ENCODE results near the gene PLA2G2D. TPM values are rescaled to one million over a fixed set of nuclear protein-coding genes. Genes with fewer than 3 reads are reported as not detected.

Gene PLA2G2D
- total RNA-seq, 1 donor from 2014 or later: not detected

DNA sequence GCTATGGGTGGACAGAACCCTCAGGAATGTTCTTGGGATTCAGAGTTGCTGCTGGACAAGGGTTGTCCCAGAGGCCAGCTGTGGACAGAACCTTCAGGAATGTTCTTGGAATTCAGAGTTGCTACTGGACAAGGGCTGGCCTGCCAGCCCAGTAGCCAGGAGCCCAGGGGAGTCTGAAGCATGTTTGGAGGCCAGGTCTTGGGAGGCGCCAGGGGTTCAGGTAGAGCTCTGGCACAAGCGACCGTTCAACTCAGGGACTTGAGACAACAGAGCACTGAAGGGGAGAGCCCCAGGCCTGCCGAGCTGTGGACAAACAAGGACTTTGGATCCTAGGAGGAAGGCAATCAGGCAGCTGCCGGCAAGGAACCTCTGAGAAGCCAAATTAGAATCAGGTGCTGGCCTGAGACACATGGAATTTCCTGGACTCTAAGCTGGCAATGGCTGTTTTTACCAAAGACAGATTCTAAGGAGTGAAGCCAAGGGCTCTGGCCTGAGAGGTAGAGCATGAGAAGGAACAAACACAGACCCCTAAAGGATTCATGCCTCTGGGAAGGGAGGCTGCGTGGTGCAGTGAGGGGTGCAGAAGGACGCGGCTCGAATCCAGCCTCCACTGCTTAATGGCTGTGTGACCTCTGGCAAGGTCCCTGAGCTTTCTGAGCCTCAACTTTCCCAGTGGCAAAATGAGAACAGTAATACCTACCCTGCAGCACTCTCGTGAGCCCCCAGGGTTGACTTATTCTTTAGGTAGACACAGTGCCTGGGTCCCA, 36.0 kb downstream of the PLA2G2D start:
- no peak overlapping the region for H3K27ac Mint-ChIP-seq
- H3K27me3 Mint-ChIP-seq: peaks cover 2% of the 10 kb centered on the region
- no peaks in the 10 kb centered on the region for H3K36me3 Mint-ChIP-seq (ENCODE audit: insufficient read depth)
- H3K9me3 Mint-ChIP-seq (ENCODE audit: low read depth): no peaks in the 10 kb centered on the region
- H3K4me1 Mint-ChIP-seq (ENCODE audit: low read depth): peaks cover 4% of the 10 kb centered on the region
- no peak overlapping the region for H3K4me3 Mint-ChIP-seq (ENCODE audit: low read depth)
- DNase-seq (ENCODE audit: low spot score, unreplicated experiment): no peak
- TF ChIP-seq, protein P1, sequence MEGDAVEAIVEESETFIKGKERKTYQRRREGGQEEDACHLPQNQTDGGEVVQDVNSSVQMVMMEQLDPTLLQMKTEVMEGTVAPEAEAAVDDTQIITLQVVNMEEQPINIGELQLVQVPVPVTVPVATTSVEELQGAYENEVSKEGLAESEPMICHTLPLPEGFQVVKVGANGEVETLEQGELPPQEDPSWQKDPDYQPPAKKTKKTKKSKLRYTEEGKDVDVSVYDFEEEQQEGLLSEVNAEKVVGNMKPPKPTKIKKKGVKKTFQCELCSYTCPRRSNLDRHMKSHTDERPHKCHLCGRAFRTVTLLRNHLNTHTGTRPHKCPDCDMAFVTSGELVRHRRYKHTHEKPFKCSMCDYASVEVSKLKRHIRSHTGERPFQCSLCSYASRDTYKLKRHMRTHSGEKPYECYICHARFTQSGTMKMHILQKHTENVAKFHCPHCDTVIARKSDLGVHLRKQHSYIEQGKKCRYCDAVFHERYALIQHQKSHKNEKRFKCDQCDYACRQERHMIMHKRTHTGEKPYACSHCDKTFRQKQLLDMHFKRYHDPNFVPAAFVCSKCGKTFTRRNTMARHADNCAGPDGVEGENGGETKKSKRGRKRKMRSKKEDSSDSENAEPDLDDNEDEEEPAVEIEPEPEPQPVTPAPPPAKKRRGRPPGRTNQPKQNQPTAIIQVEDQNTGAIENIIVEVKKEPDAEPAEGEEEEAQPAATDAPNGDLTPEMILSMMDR (IDR thresholded peaks at IDR 0.05; ENCODE audit: unreplicated experiment): no peak

DNA sequence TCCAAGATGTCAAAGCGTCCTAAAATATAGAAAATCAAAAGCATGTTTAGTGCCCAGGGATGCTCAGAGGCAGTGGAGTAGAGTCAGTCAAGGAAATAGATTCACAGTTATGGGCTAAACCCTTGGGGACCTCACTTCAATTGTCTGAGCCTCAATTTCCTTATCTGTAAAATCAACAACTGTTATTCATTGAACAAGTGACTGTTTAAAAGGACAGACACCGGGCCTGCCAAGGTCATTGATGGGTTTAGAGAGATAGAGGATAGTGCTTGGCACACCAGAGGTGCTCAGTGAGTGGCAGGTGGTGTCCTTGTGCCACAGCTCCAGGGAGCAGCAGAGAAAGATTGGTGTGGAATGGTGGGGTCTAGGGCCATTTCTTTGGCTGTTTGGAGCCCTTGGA, 36.6 kb downstream of the PLA2G2D start:
- H3K27me3 Mint-ChIP-seq: peaks cover 8% of the 10 kb centered on the region
- TF ChIP-seq, protein P1 (IDR thresholded peaks at IDR 0.05; ENCODE audit: unreplicated experiment): no peak
- H3K4me1 Mint-ChIP-seq (ENCODE audit: low read depth): peaks cover 4% of the 10 kb centered on the region
- no peaks in the 10 kb centered on the region for H3K9me3 Mint-ChIP-seq (ENCODE audit: low read depth)
- no peak overlapping the region for H3K27ac Mint-ChIP-seq
- H3K4me3 Mint-ChIP-seq (ENCODE audit: low read depth): no peak overlapping the region
- no peak for DNase-seq (ENCODE audit: low spot score, unreplicated experiment)
- no peaks in the 10 kb centered on the region for H3K36me3 Mint-ChIP-seq (ENCODE audit: insufficient read depth)

- Mint-ChIP-seq H3K27me3 (peaks cover 9% of the 10 kb centered on the region), H3K4me1 (ENCODE audit: low read depth) (peaks cover 4% of the 10 kb centered on the region), H3K27ac (no peak overlapping the region), H3K36me3 (ENCODE audit: insufficient read depth) (no peaks in the 10 kb centered on the region), H3K9me3 (ENCODE audit: low read depth) (no peaks in the 10 kb centered on the region), H3K4me3 (ENCODE audit: low read depth) (no peak overlapping the region)
- no peak for DNase-seq (ENCODE audit: low spot score, unreplicated experiment)
- TF ChIP-seq, protein P1 (IDR thresholded peaks at IDR 0.05; ENCODE audit: unreplicated experiment): no peak
These were observed 38.0 kb downstream of the PLA2G2D start for GRCh38 chr1:20081353-20081810.

DNA sequence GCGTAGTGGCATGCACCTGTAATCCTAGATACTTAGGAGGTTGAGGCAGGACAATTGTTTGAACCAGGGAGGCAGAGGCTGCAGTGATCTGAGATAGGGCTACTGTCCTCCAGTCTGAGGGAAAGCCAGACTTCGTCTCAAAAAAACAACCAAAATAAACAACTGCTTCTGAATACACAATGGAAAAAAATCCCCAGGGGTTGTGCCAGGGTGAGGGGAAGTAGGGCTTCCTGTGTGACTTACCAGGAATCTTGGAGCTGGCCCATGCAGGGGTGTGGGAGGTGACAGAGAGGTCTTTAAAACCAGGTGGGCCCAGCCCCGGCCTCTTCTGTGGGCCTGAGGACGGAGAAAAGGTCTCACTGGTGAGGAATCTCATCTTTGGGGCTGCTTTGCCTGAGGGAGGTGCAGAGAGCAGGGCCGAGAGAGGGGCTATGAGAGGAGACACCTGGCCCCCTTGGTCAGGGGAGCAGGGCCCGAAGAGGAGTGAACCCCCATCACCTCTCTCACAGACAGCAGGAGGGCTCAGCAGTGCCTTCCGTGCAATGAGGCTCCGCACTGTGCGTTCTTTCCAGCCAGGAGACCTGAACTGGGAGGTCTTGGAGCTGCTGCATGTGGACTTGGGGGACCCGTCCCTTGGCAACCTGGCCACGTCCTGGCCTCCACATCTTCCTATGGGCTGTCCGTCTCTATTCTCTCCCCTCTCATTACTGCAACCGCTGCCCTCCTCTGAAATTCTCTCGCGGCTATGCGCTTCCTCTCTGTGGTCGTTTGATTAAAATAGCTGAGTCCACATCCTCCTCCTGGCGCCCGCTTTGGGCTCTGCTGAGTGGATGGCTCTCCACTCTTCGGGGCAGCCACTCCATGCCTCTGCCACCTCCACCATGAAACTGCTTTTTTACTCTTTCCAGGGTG, 38.6 kb downstream of the PLA2G2D start:
- Mint-ChIP-seq H3K4me3 (ENCODE audit: low read depth) (no peak overlapping the region), H3K9me3 (ENCODE audit: low read depth) (no peaks in the 10 kb centered on the region), H3K27ac (no peak overlapping the region), H3K27me3 (peaks cover 9% of the 10 kb centered on the region), H3K36me3 (ENCODE audit: insufficient read depth) (no peaks in the 10 kb centered on the region), H3K4me1 (ENCODE audit: low read depth) (peaks cover 4% of the 10 kb centered on the region)
- DNase-seq (ENCODE audit: low spot score, unreplicated experiment): no peak
- TF ChIP-seq, protein P1 (IDR thresholded peaks at IDR 0.05; ENCODE audit: unreplicated experiment): no peak

GRCh38 chr1:20079661-20080305, 39.6 kb downstream of the PLA2G2D start:
- Mint-ChIP-seq H3K4me1 (ENCODE audit: low read depth) (peaks cover 4% of the 10 kb centered on the region), H3K27ac (no peak overlapping the region), H3K4me3 (ENCODE audit: low read depth) (no peak overlapping the region), H3K36me3 (ENCODE audit: insufficient read depth) (no peaks in the 10 kb centered on the region), H3K27me3 (peaks cover 9% of the 10 kb centered on the region), H3K9me3 (ENCODE audit: low read depth) (no peaks in the 10 kb centered on the region)
- TF ChIP-seq, protein P1 (IDR thresholded peaks at IDR 0.05; ENCODE audit: unreplicated experiment): no peak
- no peak for DNase-seq (ENCODE audit: low spot score, unreplicated experiment)

Data from progenitor cell of endocrine pancreas (in vitro differentiated cells).